TTC549 (cell line): ENCODE results near the gene PRR19.

Experiments
- FAIRE-seq: peaks from 2 replicates; lab custom pipeline; 2012; peaks lifted over from hg19 to GRCh38; lab: Jason Lieb, UNC

The PRR19 gene

DNA sequence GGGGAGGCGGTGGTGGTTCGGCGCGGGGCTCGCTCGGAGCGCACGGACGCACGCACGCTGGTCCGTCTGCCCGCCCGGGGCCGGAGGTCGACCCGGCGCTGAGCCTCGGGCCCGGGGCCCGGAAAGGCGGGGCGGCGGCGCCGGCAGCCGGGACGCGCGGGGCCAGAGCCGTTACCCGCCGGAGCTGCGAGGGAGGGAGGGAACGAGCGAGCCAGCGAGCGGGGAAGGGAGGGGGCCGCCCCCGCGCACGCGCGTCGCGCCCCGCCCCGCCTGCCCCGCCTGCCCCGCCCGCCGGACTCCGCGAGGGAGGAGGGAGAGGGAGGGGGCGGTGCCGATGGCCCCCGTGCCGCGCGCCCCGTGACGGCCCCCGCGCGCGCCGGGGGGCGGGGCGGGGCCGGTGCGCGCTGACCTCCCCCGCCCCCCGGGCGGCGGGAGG, 17.8 kb upstream of the PRR19 start:
- FAIRE-seq = no peak

DNA sequence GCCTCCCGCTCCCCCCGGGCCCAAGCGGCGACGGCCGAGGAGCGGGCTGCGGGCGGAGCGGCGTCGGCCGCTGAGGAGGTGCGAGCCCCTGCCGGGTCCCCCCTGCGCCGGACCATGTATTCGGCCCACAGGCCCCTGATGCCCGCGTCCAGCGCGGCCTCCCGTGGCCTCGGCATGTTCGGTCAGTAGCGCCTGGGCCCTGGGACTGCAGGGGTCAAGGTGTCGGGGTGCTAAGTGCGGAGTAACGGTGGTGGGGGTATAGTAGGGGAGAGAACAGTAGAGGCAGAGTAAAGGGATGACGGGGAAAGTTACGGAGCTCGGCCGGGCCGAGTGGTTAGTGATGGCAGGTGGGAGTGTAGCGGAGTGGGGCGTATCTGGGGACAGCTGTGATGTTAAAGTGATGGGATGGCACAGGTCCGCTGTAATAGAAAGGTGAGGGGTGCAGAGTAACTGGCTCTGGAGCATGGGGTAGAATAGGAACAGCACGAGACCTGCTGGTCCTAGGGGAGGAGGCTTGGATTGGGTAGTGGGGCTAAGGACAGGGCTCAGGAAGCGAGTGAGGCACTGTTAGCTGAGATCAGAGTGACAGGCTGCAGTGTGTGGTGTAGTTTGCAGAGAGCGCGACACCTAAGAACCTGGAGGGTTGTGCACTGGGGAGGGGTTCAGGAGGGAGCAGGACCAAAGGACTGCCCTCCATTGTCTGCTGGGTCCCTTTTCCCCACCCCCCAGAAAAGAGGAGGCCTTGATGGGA, 17.2 kb upstream of the PRR19 start:
- FAIRE-seq = no peak

- no peak for FAIRE-seq
Observed at GRCh38 chr19:42285541-42285941, 16.4 kb upstream of the PRR19 start.

DNA sequence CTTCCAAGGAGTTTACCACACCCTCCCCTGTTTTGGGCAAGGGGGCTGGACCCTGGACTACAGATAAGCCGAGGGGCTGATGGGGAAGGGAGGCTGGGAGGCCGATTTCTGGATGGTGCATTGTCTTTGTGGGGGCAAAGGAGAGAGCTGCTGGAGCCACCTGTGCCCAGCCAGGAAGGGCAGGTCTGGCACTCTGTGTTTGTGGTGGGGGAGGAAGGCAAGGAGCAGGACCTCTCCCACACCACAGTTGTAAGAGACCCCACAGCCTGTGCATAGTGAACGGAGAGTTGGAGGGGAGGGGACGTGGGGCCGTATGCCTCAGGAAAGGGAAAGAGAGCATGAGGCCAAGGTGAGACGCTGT, 16.0 kb upstream of the PRR19 start:
- no peak for FAIRE-seq

- no peak for FAIRE-seq
Observed at GRCh38 chr19:42286349-42287016, 15.4 kb upstream of the PRR19 start.

GRCh38 chr19:42287017-42287826, 14.7 kb upstream of the PRR19 start:
- FAIRE-seq = no peak

GRCh38 chr19:42287827-42288107, 14.2 kb upstream of the PRR19 start:
- FAIRE-seq = no peak

DNA sequence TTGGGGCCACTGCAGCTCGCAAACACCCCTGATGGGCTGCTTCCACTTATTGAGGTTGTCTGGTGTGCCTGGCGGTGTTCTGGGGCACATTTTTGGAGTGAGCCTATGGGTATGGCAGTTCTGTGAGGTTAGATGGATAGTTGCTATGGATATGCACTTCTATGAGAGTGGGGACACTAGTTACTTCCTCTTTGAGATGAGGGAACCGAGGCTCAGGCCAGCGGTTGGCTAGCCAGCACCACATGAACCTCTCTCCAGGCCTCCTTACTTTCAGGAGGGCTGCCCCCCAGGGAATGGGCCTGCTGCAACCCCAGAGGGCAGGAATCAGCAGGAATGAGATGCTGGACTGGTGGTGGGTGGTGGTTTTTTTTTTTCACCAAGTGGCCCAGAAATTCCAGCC, 13.5 kb upstream of the PRR19 start:
- no peak for FAIRE-seq

GRCh38 chr19:42288881-42289555, 12.9 kb upstream of the PRR19 start:
- FAIRE-seq = no peak

DNA sequence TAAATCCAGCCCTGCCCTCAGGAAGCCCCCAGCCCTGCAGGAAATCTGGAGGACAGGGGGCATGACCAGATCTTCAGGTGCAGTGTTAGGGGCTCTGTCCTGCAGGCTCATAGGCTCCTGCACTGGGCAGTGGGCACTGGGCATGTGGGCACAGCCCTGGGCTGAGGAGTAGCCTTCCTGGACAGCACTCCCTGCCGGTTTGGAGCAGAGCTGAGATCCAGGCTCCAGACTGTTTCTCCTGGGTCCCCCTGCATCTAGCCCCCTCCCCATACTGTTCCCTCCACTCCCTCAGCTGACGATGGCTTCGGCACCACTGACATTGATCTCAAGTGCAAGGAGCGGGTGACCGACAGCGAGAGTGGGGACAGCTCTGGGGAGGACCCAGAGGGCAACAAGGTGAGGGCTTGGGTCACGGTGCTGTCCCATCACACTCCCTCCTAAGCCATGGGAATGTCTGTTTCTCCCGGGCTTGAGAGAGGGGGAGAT, 12.3 kb upstream of the PRR19 start:
- FAIRE-seq = no peak

DNA sequence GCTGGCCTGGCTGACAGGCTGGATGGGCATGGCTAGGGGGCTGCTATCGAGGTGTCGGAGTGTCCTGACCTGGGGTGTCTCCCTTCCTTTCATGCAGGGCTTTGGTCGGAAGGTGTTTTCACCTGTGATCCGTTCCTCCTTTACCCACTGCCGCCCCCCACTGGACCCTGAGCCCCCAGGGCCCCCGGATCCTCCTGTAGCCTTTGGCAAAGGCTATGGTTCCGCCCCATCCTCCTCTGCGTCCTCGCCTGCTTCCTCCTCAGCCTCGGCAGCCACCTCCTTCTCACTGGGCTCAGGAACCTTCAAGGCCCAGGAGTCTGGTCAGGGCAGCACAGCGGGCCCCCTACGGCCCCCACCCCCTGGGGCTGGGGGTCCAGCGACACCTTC, 11.8 kb upstream of the PRR19 start:
- no peak for FAIRE-seq

- FAIRE-seq = no peak
Observed at GRCh38 chr19:42290523-42291434, 11.2 kb upstream of the PRR19 start.

DNA sequence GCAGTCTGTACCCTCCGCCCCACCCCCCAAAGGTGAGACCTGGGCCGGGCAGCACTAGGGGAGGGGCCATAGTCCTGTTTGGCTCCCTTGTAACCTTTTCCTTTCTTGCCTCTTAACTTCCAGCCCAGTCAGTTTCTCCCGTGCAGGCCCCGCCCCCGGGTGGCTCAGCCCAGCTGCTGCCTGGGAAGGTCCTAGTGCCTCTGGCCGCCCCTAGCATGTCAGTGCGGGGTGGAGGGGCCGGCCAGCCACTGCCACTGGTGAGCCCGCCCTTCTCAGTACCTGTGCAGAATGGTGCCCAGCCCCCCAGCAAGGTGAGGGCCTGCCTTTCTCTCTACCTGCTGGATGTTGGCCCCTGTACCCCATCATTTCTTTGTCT, 10.5 kb upstream of the PRR19 start:
- no peak for FAIRE-seq

- FAIRE-seq = no peak
Observed at GRCh38 chr19:42292042-42292960, 9.6 kb upstream of the PRR19 start.

- no peak for FAIRE-seq
Observed at GRCh38 chr19:42292963-42293362, 9.0 kb upstream of the PRR19 start.

DNA sequence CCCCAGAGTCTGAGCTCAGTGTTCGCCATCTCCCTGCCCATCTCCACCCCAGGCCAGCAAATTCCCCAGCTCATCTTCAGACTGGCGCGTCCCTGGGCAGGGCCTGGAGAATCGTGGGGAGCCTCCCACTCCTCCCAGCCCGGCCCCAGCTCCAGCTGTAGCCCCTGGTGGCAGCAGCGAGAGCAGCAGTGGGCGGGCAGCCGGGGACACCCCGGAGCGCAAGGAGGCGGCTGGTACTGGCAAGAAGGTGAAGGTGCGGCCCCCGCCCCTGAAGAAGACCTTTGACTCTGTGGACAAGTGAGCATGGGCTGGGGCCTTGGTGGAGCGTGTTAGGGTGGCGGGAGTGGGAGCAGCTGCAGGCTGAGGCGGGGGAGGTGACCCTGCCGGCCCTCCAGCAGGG, 8.4 kb upstream of the PRR19 start:
- no peak for FAIRE-seq

DNA sequence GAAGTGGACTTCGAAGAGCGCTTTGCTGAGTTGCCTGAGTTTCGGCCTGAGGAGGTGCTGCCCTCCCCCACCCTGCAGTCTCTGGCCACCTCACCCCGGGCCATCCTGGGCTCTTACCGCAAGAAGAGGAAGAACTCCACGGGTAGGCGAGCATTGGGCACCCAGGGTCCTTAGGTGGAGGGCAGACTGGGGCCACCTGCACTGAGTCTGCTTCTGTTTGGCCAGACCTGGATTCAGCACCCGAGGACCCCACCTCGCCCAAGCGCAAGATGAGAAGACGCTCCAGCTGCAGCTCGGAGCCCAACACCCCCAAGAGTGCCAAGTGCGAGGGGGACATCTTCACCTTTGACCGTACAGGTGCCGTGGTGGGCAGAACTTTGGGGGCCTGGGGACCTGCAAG, 8.0 kb upstream of the PRR19 start:
- no peak for FAIRE-seq

DNA sequence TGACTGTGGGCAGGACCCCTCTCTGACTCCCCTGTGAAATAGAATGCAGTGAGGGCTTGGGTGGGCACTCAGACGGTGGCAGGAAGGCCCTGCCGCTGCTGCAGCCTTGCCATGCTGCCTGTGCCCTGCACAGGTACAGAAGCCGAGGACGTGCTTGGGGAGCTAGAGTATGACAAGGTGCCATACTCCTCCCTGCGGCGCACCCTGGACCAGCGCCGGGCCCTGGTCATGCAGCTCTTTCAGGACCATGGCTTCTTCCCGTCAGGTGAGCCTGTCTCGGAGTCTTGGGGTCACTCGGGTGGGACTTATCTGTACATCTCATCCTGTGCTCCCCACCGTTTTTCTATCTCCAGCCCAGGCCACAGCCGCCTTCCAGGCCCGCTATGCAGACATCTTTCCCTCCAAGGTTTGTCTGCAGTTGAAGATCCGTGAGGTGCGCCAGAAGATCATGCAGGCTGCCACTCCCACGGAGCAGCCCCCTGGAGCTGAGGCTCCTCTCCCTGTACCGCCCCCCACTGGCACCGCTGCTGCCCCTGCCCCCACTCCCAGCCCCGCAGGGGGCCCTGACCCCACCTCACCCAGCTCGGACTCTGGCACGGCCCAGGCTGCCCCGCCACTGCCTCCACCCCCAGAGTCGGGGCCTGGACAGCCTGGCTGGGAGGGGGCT, 7.3 kb upstream of the PRR19 start:
- FAIRE-seq = no peak

DNA sequence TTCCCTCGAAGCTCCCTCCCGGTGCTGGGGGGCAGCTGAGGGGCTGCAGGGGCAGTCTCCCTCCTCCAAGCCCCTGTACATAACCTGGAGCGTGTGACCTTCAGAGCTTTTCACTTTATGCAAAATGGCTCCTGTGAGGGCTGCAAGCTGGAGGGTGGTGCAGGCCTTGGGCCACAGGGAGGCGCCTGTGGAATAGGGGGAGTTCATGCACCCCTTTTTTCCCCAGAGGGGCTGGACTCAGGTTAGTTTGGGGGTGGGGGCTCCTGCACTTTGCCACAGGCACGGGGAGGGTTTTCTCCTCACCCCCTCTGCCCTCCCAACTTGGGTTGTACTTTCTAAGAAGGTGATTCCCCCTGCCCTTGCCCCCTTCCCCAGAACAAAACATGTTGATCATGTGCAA, 6.6 kb upstream of the PRR19 start:
- FAIRE-seq = no peak
